Glomerular visceral epithelial cell (primary cell): Measurements from ENCODE around the gene CTSE.
A peak's percentile ranks its signal among the peaks of the same experiment; 100 is the strongest.

ENCODE experiments used
- DNase-seq: peaks from one replicate; pipeline ENCODE4 v3.0.0-alpha.2; 2016; ENCODE audit errors: extremely low spot score

CTSE gene

DNA sequence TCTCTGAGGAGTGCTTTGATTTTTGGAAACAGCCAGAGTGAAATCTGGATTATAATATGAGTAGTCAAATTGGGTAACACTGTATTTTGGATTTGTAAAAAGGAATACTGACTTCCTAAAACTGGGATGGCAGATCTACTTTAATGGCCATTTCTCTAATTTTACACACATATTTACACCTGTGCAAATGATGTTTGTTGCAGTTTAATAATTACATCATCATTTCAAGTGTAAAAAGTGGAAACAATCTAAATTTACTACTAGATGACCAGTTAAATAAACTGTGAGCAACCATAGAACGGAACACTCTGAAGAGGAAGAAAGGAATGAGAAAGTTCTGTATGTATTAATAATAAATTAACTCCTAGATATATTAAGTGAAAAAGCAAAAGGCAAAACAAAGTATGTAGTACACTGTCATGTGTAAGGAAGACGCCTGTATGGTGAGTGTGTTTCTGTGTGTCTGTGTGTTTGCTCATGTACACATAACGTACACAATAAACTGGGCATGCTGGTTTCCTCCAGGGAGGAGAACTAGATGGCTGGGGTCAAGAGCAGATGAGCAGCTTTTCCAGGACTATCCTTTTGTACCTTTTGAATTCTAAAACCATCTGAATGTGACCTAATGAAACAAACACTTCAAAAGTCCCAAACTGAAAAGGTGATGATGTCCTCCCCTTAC, 26.4 kb upstream of the CTSE start:
- DNase-seq: no peak

- DNase-seq: no peak
These were observed 25.6 kb upstream of the CTSE start for GRCh38 chr1:206049293-206049692.

GRCh38 chr1:206048582-206048981, 24.9 kb upstream of the CTSE start:
- peak; percentile 79 for DNase-seq

GRCh38 chr1:206047271-206047670, 23.6 kb upstream of the CTSE start:
- no peak for DNase-seq

DNA sequence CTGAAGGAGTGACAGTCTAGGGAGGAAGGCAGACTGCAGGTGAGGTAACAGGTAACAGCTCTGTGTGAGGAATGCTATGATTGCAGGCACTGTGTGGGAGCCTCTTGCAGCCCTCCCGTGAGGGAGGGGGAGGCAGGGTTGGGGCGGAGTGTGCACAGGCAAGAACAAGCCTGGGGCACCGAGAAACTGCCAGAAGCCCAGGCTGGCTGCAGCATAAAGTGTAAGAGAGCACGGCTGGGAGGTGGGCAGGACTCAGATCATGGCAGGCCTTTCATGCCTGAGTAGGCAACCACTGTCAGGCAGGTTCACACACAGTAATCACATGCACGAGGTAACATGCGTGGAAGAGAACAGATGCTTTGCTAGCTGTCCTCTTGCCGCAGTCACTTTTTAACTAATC, 17.9 kb upstream of the CTSE start:
- peak; percentile 46 for DNase-seq

- DNase-seq: no peak
These were observed 16.6 kb upstream of the CTSE start for GRCh38 chr1:206040328-206040727.

DNA sequence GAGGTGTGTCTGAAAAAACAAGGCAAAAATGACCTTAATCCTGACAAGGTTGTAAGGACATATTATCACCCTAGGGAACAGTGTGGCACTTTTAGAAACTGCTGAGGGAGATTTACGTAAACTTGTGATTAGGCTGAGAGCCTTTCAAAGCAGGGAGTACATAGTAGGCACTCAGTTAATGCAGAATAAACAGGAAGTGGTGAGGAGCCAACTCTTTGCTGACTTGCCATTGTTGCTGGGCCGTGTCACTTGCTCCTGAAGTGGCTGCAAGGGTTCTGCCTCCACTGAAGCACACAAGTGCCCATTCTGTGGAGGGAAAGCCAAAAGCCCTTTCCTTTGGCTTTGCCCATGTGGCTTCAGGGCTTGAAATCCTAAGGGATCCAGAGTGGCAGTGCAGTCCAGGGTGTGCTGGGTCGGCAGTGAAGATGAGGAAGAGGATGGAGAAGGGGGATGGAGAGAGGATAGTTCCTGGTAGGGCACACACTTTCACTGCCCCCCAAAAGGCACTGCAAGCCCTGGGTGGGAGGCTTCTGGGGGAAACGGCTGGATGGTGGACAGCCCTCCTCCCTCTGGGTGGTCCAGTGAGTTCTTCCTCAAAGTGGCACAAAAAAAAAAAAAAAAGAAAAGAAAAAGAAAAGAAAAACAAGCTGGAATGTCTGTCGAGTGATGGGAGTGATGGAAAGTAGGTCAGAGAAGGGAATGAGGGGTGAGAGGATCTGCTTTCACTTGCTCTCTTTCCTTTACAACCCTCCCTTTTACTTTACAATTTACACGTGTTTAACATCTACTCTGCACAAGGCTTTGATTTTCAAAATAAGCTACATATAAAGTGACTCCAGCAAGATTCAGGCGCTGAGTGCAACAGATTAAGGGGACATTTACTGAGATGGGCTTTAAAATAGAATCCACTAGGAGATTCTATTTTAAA, 15.6 kb upstream of the CTSE start:
- DNase-seq: no peak

- no peak for DNase-seq
These were observed 13.9 kb upstream of the CTSE start for GRCh38 chr1:206037581-206037980.

DNA sequence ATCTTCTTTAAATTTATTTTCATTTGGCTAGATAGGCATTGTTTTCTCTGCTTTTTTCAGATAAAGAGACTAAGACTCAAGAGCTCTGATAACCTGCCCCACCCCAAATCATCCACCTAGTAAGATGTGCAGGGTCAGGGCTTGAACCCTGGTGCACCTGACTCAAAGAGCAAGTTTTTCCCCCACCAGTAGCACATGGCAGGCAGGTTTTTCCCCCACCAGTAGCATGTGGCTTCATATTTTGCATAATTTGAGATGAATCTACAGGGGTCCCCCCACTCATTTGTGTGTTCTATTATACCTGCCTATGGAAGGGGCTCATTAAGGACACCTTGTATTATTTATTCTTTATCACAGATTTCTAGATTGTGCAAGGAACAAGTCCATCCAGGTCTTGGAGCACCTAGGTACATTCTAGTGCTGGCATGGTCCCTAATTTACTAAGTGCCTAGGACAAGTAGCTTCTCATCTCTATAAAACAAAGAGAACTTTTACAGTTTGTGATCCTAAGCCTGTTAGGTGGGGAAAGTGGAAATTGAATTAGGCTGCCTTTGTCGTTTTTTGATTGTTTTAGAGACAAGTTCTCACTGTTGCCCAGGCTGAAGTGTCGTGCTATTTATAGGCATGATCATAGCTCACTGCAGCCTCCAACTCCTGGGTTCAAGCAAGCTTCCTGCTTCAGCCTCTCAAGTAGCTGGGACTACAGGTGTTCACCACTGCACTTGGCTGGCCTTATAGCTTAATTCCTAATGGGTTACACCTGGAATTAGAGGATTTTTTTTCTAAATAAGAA, 13.2 kb upstream of the CTSE start:
- no peak for DNase-seq

DNA sequence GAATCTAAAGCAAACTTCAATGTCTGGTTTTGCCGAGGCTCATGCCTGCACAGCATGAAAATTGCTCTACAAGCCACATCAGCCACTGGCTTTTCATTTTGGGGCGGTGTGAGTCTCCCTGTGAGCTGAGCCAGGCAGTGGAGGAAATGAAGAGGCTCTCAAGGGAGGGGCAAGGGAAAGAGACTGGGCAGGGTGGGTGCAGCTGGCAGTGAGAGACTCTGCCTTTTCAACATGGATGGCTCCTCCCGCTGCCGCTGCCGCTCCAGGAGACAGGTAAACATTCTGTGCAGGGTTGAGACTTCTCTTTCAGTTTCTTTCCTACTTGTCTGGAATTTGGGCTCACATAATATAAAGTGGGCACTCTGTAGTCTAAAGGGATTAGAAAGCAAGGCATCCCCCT, 11.3 kb upstream of the CTSE start:
- DNase-seq: no peak

GRCh38 chr1:206032380-206033140, 8.9 kb upstream of the CTSE start:
- DNase-seq: no peak

DNA sequence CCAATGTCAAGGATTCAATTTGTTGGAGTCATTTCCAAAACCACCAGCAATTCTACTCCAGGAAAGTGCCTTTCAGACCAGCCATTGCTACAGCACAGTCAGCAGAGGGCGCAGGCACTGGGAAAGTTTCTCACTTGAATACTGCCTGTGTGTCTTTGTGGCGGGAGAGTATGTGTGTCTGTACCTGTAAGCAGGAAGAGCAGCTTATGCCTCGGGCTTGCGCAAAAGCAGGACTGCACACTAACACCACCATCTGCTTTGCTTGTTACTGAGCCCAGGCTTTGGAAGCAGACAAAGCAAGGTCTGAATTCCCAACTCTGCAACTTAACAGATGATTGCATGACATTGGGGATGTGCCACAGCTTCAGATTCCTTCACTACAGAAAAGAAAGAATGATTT, 7.0 kb upstream of the CTSE start:
- DNase-seq: peak; percentile 88

GRCh38 chr1:206030191-206030590, 6.5 kb upstream of the CTSE start:
- no peak for DNase-seq

- peak; percentile 24 for DNase-seq
These were observed 5.8 kb upstream of the CTSE start for GRCh38 chr1:206029484-206029883.

DNA sequence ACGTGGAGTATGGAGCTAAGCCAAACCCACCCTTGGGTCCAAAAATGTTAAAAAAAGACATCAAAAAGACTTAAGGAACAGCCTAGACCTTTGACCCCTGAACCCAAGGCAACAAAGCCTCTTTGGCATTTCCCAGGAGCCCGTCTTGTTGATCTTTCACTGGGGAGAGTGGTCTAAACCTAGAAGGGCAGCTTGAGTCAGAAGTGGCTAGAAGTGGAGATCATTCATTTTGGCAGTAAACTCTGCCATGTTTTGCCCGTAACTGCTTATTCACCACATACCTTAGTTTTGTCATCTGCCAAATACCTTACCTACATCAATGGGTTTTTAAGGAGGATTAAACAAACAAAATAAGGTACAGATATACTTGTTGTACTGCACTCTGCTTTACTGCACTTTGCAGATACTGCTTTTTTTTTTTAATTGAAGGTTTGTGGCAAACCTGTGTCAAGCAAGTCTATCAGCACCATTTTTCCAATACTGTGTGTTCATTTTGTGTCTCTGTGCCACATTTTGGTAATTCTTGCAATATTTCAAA, 1.7 kb upstream of the CTSE start:
- no peak for DNase-seq

DNA sequence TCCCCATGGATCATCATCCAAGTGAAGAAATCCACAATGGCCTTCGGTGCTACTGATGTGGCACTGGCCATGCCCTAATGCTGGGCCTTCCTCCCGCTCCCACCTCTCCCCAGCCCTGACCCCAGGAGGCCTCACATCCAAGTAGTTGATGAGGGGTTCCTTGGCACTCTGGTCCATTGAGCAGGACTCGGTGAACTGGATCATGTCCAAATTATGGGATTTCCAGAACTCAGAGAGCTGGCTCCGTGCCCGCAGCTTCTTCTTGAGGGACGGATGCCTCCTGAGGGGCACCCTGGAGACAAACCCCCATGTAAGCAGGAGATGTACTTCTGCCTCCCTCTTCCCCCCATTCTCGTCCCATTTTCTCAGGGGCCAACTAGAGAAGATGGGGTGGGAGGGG, 929 bp downstream of the CTSE start:
- DNase-seq: no peak

GRCh38 chr1:206021626-206022365, 1.9 kb downstream of the CTSE start:
- peak; percentile 29 for DNase-seq

DNA sequence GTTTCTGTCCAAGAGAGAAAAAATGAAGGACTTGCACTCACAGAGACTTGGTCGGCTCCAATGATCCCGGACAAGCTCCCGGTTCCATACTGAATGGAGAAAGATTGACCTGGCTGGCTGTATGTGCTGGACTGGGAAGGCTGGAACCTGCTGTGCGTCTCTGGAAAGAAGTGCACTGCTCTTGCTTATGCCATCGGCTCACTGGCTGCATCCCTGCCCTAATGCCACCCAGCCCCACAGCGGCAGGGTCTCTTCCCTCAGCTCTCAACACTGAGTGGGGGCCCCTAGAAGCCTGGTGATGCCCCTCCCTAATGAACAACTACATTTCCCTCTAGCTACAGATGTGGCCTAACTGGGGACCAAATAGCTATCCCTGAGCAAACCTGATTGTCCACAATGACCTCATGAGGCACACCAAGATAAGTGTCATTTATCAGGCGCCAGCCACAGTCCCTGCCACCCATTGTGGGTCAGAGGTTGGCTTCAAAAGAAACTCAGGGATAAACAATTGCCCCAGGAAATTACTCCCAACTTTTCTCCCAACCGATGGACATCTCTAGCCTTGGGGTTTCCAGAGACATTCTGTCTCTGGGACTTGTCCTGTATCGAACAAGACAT, 2.6 kb downstream of the CTSE start:
- DNase-seq: no peak

GRCh38 chr1:206020393-206021007, 3.2 kb downstream of the CTSE start:
- DNase-seq: no peak

GRCh38 chr1:206015071-206015470, 8.6 kb downstream of the CTSE start:
- DNase-seq: no peak
